OCI-LY7 (cell line): ENCODE data around the gene LFNG. TPM values are rescaled to one million over a fixed set of nuclear protein-coding genes. Genes with fewer than 3 reads are reported as not detected.

Source experiments
- BruUV-seq: library from RNA; stranded (reverse); fragments of 400-500 nt; replicated peaks from 2 replicates; lab custom pipeline; 2021; lab: Mats Ljungman, UMichigan
- CTCF ChIA-PET: fragments of 300-600 bp; sonication (Branson Sonifier 250); formaldehyde crosslinking; loops from one replicate; lab custom pipeline; 2022; ENCODE audit warnings: antibody characterized with exemption; ENCODE audit not compliant: unreplicated experiment; lab: Charles Lee
- POLR2A ChIA-PET: fragments of 300-600 bp; sonication (Branson Sonifier 250); formaldehyde crosslinking; loops from one replicate; lab custom pipeline; 2022; ENCODE audit warnings: antibody characterized with exemption; lab: Charles Lee
- DNase-seq: peaks from one replicate; pipeline ENCODE4 v3.0.0-alpha.2; 2015; ENCODE audit warnings: low spot score
- H2AFZ ChIP-seq: fragments of 200-600 bp; sonication (generic), shearing (Covaris generic); 2 replicates; pipeline ENCODE4 v1.6.1; 2014; ENCODE audit warnings: mild to moderate bottlenecking, antibody characterized with exemption, low read length, moderate library complexity
- H3K27ac ChIP-seq: fragments of 200-600 bp; sonication (generic); 2 replicates; pipeline ENCODE4 v1.5.1; 2014; ENCODE audit warnings: mixed run types, low read depth, mild to moderate bottlenecking, moderate library complexity, low read length, inconsistent platforms; ENCODE audit not compliant: poor library complexity, severe bottlenecking
- H3K36me3 ChIP-seq: fragments of 200-600 bp; sonication (generic); 2 replicates; pipeline ENCODE4 v1.6.1; 2014; ENCODE audit warnings: mild to moderate bottlenecking, antibody characterized with exemption, low read length, moderate library complexity, mixed read lengths; ENCODE audit not compliant: insufficient read depth
- H3K4me1 ChIP-seq: fragments of 200-600 bp; sonication (generic); 2 replicates; pipeline ENCODE4 v1.5.1; 2014; ENCODE audit warnings: mild to moderate bottlenecking, low read length; ENCODE audit not compliant: insufficient read depth, poor library complexity, severe bottlenecking
- H3K4me2 ChIP-seq: fragments of 200-600 bp; sonication (generic); 2 replicates; pipeline ENCODE4 v1.6.1; 2014; ENCODE audit warnings: mild to moderate bottlenecking, low read length
- H3K4me3 ChIP-seq: fragments of 200-600 bp; sonication (generic); 2 replicates; pipeline ENCODE4 v1.5.1; 2014; ENCODE audit warnings: mild to moderate bottlenecking, low read depth, low read length; ENCODE audit not compliant: poor library complexity, severe bottlenecking
- H3K79me2 ChIP-seq: fragments of 200-600 bp; sonication (generic); 2 replicates; pipeline ENCODE4 v1.6.1; 2016; ENCODE audit warnings: low read depth, mild to moderate bottlenecking, low read length, moderate library complexity, mixed read lengths; ENCODE audit not compliant: insufficient read depth
- H3K9me2 ChIP-seq: fragments of 200-600 bp; sonication (generic); 2 replicates; pipeline ENCODE4 v1.6.1; 2016; ENCODE audit warnings: mild to moderate bottlenecking, low read length, mixed read lengths; ENCODE audit not compliant: insufficient read depth
- H3K9me3 ChIP-seq: fragments of 200-600 bp; sonication (generic); 2 replicates; pipeline ENCODE4 v1.6.1; 2014; ENCODE audit warnings: mild to moderate bottlenecking, mixed run types, low read length, mixed read lengths
- H4K20me1 ChIP-seq: fragments of 200-600 bp; sonication (generic); 2 replicates; pipeline ENCODE4 v1.6.1; 2014; ENCODE audit warnings: mild to moderate bottlenecking, antibody characterized with exemption, low read length, moderate library complexity, mixed read lengths; ENCODE audit not compliant: insufficient read depth
- CTCF ChIP-seq: fragments of 200-600 bp; sonication (generic); conservative IDR thresholded peaks from 2 replicates; pipeline ENCODE4 v1.5.1; 2014; ENCODE audit warnings: mild to moderate bottlenecking, antibody characterized with exemption, low read length, moderate library complexity, mixed read lengths
- EZH2phosphoT487 ChIP-seq: fragments of 200-600 bp; sonication (generic); IDR thresholded peaks from 2 replicates; pipeline ENCODE4 v1.6.1; 2018; ENCODE audit warnings: low read depth, borderline replicate concordance, mild to moderate bottlenecking, mixed run types, antibody characterized with exemption, low read length, moderate library complexity, mixed read lengths
- intact Hi-C: fragments of 100-400 bp; cut with micrococcal nuclease; formaldehyde crosslinking; loops from one replicate; pipeline ENCODE4 v1.10.0; 2022; ENCODE audit not compliant: unreplicated experiment
- total RNA-seq, 2 experiments: library from RNA; depleted of rRNA in 1 of 2; stranded (reverse); fragments of >200 nt in 1 of 2; shearing (Covaris generic) in 1 of 2; gene quantifications; 2 replicates each; pipeline ENCODE4 v1.2.3, GENCODE V29; 2014 to 2022

The LFNG gene
- total RNA-seq, 2 experiments from 2014 or later = 1.2 to 2.1 TPM

- BruUV-seq = no TSS peak
- POLR2A ChIA-PET = no interaction called here
- no peaks in the 10 kb centered on the region for H3K79me2 ChIP-seq
Measured at GRCh38 chr7:2480070-2480408, 39.5 kb upstream of the LFNG start.

GRCh38 chr7:2481195-2481594 lies 38.4 kb upstream of the LFNG start:
- CTCF ChIA-PET = no interaction called here
- no peaks in the 10 kb centered on the region for H3K36me3 ChIP-seq
- no peaks in the 10 kb centered on the region; the same call in 1 of the 2 replicates for H4K20me1 ChIP-seq
- intact Hi-C loops = no loop called here
- H3K4me2 ChIP-seq = no peak overlapping the region
- H3K27ac ChIP-seq = no peak overlapping the region
- no peak for TF ChIP-seq EZH2phosphoT487
- TF ChIP-seq CTCF = no peak
- POLR2A ChIA-PET = no interaction called here
- DNase-seq = no peak
- no peak overlapping the region for H3K4me3 ChIP-seq
- H2AFZ ChIP-seq = no peak overlapping the region
- H3K79me2 ChIP-seq = no peaks in the 10 kb centered on the region
- H3K9me3 ChIP-seq = no peaks in the 10 kb centered on the region
- no peaks in the 10 kb centered on the region for H3K4me1 ChIP-seq
- H3K9me2 ChIP-seq = no peaks in the 10 kb centered on the region
- no TSS peak for BruUV-seq

More at GRCh38 chr7:2480070-2480408, 39.5 kb upstream of the LFNG start:
- H3K9me3 ChIP-seq = no peaks in the 10 kb centered on the region
- intact Hi-C loops = no loop called here
- no peaks in the 10 kb centered on the region; the same call in 1 of the 2 replicates for H4K20me1 ChIP-seq
- TF ChIP-seq EZH2phosphoT487 = no peak
- TF ChIP-seq CTCF = no peak
- CTCF ChIA-PET = no interaction called here
- no peak overlapping the region for H3K27ac ChIP-seq
- DNase-seq = no peak
- no peak overlapping the region for H3K4me2 ChIP-seq
- H3K4me1 ChIP-seq = no peaks in the 10 kb centered on the region
- no peak overlapping the region for H3K4me3 ChIP-seq
- H3K36me3 ChIP-seq = no peaks in the 10 kb centered on the region
- no peak overlapping the region for H2AFZ ChIP-seq
- no peaks in the 10 kb centered on the region for H3K9me2 ChIP-seq

- intact Hi-C loops = no loop called here
- CTCF ChIA-PET = no interaction called here
- H3K4me2 ChIP-seq = no peak overlapping the region
- H2AFZ ChIP-seq = no peak overlapping the region
- no peaks in the 10 kb centered on the region for H3K79me2 ChIP-seq
- no peaks in the 10 kb centered on the region for H3K4me1 ChIP-seq
- no peaks in the 10 kb centered on the region for H3K36me3 ChIP-seq
- TF ChIP-seq CTCF = peak; percentile 57
- no peak for TF ChIP-seq EZH2phosphoT487
- no peaks in the 10 kb centered on the region for H4K20me1 ChIP-seq
- no TSS peak for BruUV-seq
- no peak overlapping the region for H3K4me3 ChIP-seq
- H3K27ac ChIP-seq = no peak overlapping the region
- DNase-seq = no peak
- no peaks in the 10 kb centered on the region for H3K9me2 ChIP-seq
- no peaks in the 10 kb centered on the region for H3K9me3 ChIP-seq
- POLR2A ChIA-PET = no interaction called here
Measured at GRCh38 chr7:2482725-2483451, 36.7 kb upstream of the LFNG start.
